HEK293T (cell line): Measurements from ENCODE around the gene DPEP2NB.

ENCODE experiments used
- CTCF ChIA-PET: fragments of 350-600 bp; formaldehyde crosslinking; extraction: SDS; loops from one replicate; lab custom pipeline; 2021; ENCODE audit warnings: antibody characterized with exemption, inconsistent platforms; lab: Yijun Ruan, JAX
- POLR2A ChIA-PET: fragments of 350-600 bp; formaldehyde crosslinking; extraction: SDS; loops from one replicate; lab custom pipeline; 2020; ENCODE audit warnings: antibody characterized with exemption, inconsistent platforms; lab: Yijun Ruan, JAX
- DNase-seq: peaks from one replicate; pipeline ENCODE4 v3.0.0; 2012; ENCODE audit warnings: mixed read lengths; ENCODE audit errors: extremely low spot score
- ARNT ChIP-seq: fragments of 450-650 bp; IDR thresholded peaks from 2 replicates; pipeline ENCODE4 v1.6.1; 2017; ENCODE audit warnings: mild to moderate bottlenecking
- BHLHE40 ChIP-seq: fragments of 450-650 bp; IDR thresholded peaks from 2 replicates; pipeline ENCODE4 v1.6.1; 2016; ENCODE audit warnings: mild to moderate bottlenecking, moderate library complexity, borderline replicate concordance
- CTBP1 ChIP-seq: fragments of 450-650 bp; IDR thresholded peaks from 2 replicates; pipeline ENCODE4 v1.6.1; 2016; ENCODE audit warnings: borderline replicate concordance
- ELF4 ChIP-seq: fragments of 450-650 bp; IDR thresholded peaks from 2 replicates; pipeline ENCODE4 v1.6.1; 2017; ENCODE audit warnings: antibody characterized with exemption
- FOXA1 ChIP-seq: fragments of 450-650 bp; IDR thresholded peaks from 2 replicates; pipeline ENCODE4 v1.6.1; 2016; ENCODE audit warnings: mild to moderate bottlenecking
- FOXK2 ChIP-seq: fragments of 450-650 bp; IDR thresholded peaks from 2 replicates; pipeline ENCODE4 v1.6.1; 2016; ENCODE audit warnings: mild to moderate bottlenecking
- FOXM1 ChIP-seq: fragments of 450-650 bp; IDR thresholded peaks from 2 replicates; pipeline ENCODE4 v1.6.1; 2017; ENCODE audit warnings: mild to moderate bottlenecking, borderline replicate concordance
- HDGF ChIP-seq: fragments of 450-650 bp; IDR thresholded peaks from 2 replicates; pipeline ENCODE4 v1.6.1; 2017; ENCODE audit warnings: antibody characterized with exemption, borderline replicate concordance
- L3MBTL2 ChIP-seq: fragments of 450-650 bp; conservative IDR thresholded peaks from 2 replicates; pipeline ENCODE4 v1.6.1; 2016; ENCODE audit warnings: mild to moderate bottlenecking
- LEF1 ChIP-seq: fragments of 450-650 bp; IDR thresholded peaks from 2 replicates; pipeline ENCODE4 v1.6.1; 2017; ENCODE audit warnings: mild to moderate bottlenecking, borderline replicate concordance
- NFRKB ChIP-seq: fragments of 450-650 bp; IDR thresholded peaks from 2 replicates; pipeline ENCODE4 v1.6.1; 2016; ENCODE audit warnings: mild to moderate bottlenecking, moderate library complexity
- SP1 ChIP-seq: fragments of 450-650 bp; IDR thresholded peaks from 2 replicates; pipeline ENCODE4 v1.6.1; 2017
- SUZ12 ChIP-seq: fragments of 450-650 bp; IDR thresholded peaks from 2 replicates; pipeline ENCODE4 v1.6.1; 2016; ENCODE audit warnings: mild to moderate bottlenecking
- TARDBP ChIP-seq: fragments of 450-650 bp; IDR thresholded peaks from 2 replicates; pipeline ENCODE4 v1.6.1; 2016
- ZNF384 ChIP-seq: fragments of 450-650 bp; IDR thresholded peaks from 2 replicates; pipeline ENCODE4 v1.6.1; 2016
- TF ChIP-seq, protein P1 (sequence below): fragments of 450-650 bp; IDR thresholded peaks from 2 replicates; pipeline ENCODE4 v1.6.1; 2016

Gene DPEP2NB, protein sequence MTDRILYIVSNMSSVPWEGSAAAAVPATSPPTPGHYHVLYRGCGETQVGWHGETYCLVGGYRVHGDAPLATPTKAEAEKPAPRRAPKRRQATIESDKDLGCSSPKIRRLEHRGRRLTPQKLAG

DNA sequence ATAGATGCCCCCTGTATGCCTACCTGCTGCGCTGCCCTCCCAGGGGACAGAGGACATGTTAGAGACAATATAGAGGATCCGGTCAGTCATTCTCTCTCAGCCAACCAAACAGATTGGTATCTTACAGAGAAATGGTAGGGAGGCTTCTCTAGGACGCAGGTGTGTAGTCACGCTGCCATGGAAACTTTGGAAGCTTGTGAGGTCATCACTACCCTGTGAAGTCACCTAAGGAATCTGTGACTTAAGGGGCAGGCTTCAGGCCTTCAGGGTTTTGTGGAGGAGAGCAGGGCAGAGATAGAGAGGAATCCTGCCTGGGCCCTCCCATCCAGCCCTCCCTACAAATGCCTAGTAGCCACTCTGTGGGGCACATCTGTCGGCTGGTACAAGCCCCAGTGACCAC lies at the start of gene DPEP2NB:
Gene DPEP2NB, minus strand, starts transcription at position 231 of the 400 bp plus-strand sequence. Its CDS starts 141 bp downstream, at position 90.
- TF ChIP-seq BHLHE40 (no peak), SUZ12 (no peak), ZNF384 (no peak), CTBP1 (no peak), FOXA1 (no peak), FOXM1 (no peak), LEF1 (no peak), HDGF (no peak), SP1 (no peak), ARNT (no peak), FOXK2 (no peak)
- TF ChIP-seq, protein P1, sequence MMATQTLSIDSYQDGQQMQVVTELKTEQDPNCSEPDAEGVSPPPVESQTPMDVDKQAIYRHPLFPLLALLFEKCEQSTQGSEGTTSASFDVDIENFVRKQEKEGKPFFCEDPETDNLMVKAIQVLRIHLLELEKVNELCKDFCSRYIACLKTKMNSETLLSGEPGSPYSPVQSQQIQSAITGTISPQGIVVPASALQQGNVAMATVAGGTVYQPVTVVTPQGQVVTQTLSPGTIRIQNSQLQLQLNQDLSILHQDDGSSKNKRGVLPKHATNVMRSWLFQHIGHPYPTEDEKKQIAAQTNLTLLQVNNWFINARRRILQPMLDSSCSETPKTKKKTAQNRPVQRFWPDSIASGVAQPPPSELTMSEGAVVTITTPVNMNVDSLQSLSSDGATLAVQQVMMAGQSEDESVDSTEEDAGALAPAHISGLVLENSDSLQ, result no peak
- ChIA-PET POLR2A (no interaction called here), CTCF (no interaction called here)
- no peak for DNase-seq

DNA sequence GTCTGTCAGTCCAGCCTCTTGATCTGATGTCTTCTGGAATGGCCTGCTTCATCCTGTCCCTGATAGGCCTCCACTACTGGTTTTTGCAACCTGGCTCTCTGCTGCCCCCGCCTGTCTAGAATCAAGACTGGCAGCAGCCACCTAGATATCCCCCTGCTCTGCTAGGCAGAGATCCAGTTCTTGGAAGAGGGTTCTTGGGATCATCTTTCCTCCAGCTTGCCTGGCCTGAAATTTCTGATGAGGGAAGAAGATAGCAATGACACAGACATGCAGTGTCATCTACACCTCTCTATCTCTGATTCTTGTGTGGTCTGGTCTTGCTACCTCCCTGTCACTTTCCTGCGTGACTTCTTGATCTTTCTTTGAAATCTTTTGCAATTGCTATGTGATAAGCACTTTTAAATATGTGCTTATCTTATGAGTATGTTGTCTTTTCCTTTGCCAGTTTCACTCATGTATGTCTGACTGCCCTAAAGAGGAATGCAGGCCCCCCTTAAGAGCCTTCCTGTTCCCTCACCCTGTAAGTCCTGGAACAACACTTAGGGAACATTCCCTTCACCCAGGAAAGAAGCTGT lies 49.2 kb upstream of the DPEP2NB start:
- DNase-seq, result peak; percentile 79
- no peak for TF ChIP-seq FOXK2
- TF ChIP-seq, protein P1, result peak; percentile 31; the same call in 1 of the 2 replicates
- TF ChIP-seq SP1, result no peak
- CTCF ChIA-PET, result interaction anchor here (0.6 to 1.2 kb wide), 4 partner anchors 10 to 212 kb away, joined by 3 to 4 read pairs (median 3); partner anchors contain the start of gene NFATC3
- POLR2A ChIA-PET, result no interaction called here

DNA sequence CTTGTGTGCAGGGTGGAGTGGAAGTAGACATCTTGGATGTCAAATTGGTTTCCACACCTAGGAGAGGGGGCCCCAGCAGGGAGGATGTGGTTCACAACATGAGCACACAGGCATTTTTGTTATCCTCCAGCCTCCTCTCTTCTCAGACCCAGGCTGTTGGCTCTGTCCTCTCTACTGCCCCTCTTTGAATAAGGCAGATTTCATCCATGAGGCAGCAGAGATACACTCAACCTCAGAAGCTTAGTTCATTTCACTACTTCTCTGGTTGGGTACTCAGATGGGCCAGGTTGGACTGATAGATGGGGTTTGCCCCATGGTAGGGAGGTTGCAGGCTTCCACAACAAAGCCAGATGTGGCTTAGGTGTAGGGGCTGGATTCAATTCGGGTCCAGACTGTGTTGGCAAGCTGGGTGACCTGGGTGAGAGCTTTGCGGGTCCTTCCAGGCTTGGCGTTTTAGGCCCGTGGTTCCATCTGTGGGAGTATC lies 47.2 kb upstream of the DPEP2NB start:
- no peak for DNase-seq
- ChIA-PET POLR2A (interaction anchor here (1.4 kb wide), 1 partner anchor 248 kb away, joined by 4 read pairs; the partner anchor contains the start of genes PRMT7 and SLC7A6OS), CTCF (no interaction called here)
- TF ChIP-seq FOXK2 (no peak), SP1 (no peak), HDGF (no peak), LEF1 (no peak), CTBP1 (no peak)

DNA sequence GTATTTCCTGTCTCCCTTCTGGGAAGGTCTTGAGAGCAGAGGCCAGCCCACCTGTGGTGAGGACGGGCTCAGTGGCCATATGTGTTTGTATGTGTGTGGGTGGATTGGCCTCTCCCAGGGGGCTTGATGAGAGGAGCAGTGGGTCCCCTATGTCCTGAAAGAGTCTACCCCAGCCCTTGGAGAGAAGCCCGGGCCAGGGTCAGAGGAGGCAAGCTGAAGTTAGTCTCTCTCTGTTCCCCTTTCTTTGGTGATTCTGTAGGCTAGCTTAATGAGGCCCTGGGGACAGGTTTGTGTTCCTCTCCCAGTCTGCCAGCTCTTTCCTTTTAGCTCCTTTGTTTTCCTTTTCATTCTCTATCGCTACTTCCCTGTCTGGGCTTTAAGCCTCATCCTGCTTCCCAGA lies 45.7 kb upstream of the DPEP2NB start:
- POLR2A ChIA-PET, result no interaction called here
- CTCF ChIA-PET, result no interaction called here
- DNase-seq, result no peak
- TF ChIP-seq ZNF384 (no peak), BHLHE40 (no peak), SP1 (no peak), FOXA1 (no peak)
- TF ChIP-seq, protein P1, result no peak

DNA sequence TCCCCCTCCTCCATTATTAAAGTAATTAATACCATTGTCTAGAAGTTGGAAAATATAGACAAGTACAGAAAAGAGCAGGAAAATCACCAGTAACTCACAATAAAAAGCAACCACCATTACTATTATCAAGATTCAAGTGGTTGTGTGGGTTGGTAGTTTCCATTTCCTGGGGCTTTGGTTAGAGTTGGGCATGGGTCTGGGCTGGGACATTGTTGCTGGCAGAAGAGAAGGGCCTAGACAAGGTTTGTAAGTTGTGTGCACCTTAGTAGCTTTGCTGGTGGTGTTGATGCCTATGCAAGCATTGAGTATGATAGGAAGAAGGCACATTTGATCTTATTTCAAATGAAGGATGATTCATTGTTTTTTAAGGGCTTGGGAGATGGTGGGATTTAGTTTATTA lies 44.1 kb upstream of the DPEP2NB start:
- DNase-seq, result no peak
- TF ChIP-seq TARDBP (no peak), FOXM1 (no peak), ZNF384 (no peak), HDGF (no peak), FOXA1 (no peak), CTBP1 (no peak), FOXK2 (no peak), SP1 (no peak), ELF4 (no peak), BHLHE40 (no peak), LEF1 (no peak)
- TF ChIP-seq, protein P1, result no peak
- POLR2A ChIA-PET, result no interaction called here
- CTCF ChIA-PET, result no interaction called here

DNA sequence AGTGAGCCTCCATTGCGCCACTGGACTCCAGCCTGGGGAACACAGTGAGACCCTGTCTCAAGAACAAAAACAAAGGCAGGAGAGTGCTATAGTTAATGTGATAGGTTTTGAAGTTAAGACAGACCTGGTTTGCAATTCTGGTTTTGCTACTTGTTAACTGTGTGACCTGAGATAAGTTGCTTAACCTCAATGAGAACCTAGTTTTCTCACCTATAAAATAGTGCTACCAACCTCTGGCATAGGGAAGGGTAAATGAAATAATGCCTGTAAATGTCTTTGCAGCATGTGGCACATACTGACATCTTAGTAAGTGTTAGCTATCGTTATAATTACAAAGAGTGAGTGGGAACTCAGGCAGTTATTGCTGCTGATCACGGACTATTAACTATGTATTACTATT lies 39.7 kb upstream of the DPEP2NB start:
- ChIA-PET CTCF (no interaction called here), POLR2A (no interaction called here)
- DNase-seq, result no peak

More for the DNA sequence above, 39.7 kb upstream of the DPEP2NB start:
- TF ChIP-seq BHLHE40 (no peak), L3MBTL2 (no peak), FOXM1 (no peak), TARDBP (no peak), ELF4 (no peak), SP1 (no peak), HDGF (no peak), NFRKB (no peak), SUZ12 (no peak), LEF1 (no peak), CTBP1 (no peak), ARNT (no peak)
